Activated T-cell treated with anti-CD3 and anti-CD28 coated beads for 1 hour (primary cell): Measurements from ENCODE around the gene RRH.

Experiments
- DNase-seq: peaks from one replicate; pipeline ENCODE4 v3.0.0-alpha.2; 2020; ENCODE audit warnings: low read depth

RRH gene

DNA sequence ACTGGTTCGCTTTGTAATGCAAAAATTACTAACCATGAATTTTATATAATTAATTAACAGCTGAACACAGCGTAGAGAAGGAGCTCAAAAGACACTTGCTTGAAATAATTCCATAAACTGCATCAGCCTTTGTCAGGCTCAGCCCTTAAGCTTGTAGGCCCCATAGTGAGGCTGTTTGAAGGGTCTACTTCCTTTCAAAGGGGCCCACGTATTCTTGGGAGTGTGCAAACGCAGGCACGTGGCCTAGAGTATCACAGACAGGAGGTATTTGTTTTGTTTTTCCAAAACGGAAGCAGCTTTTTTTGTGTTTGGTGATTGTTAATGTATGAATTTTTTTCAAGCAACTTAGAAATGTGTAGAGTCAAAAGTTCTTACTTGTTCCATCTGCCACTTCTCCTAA, 59.3 kb downstream of the RRH start:
- no peak for DNase-seq

DNA sequence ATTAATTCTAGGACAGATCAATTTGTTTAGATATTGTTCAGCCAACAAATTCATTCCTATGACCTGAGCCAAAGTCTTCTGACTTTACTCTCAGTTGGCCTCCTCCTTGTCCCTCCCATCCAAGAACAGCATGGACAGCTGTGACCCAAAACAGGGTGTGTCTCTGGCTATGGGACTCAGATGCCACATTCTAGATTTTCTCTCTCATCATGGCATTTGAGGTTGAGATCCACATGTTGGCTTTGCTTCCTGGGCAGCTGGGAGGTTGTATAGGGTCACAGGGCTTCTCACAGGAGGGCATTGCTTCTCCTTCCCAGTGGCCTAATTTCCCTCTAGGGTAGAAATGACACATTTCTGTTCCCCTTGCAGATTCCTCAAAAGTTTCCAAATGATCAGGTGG, 62.3 kb downstream of the RRH start:
- DNase-seq = no peak
